Ishikawa (cell line): ENCODE data around the gene ADAMTSL1.

Experiments
- CEBPB ChIP-seq: IDR thresholded peaks from 2 replicates; pipeline ENCODE4 v1.6.1; 2012
- CREB1 ChIP-seq: IDR thresholded peaks from 2 replicates; pipeline ENCODE4 v1.6.1; 2012; ENCODE audit warnings: low read depth
- EGR1 ChIP-seq: IDR thresholded peaks from 2 replicates; pipeline ENCODE4 v1.6.1; 2012
- EP300 ChIP-seq: IDR thresholded peaks from 2 replicates; pipeline ENCODE4 v1.6.1; 2012; ENCODE audit warnings: borderline replicate concordance
- FOXM1 ChIP-seq: IDR thresholded peaks from 2 replicates; pipeline ENCODE4 v1.6.1; 2012; ENCODE audit warnings: low read depth, borderline replicate concordance
- NFIC ChIP-seq: IDR thresholded peaks from 2 replicates; pipeline ENCODE4 v1.6.1; 2012
- RAD21 ChIP-seq: IDR thresholded peaks from 2 replicates; pipeline ENCODE4 v1.6.1; 2012; ENCODE audit warnings: low read depth
- TAF1 ChIP-seq: IDR thresholded peaks from 2 replicates; pipeline ENCODE4 v1.6.1; 2012; ENCODE audit warnings: low read depth, mild to moderate bottlenecking
- TCF12 ChIP-seq: IDR thresholded peaks from 2 replicates; pipeline ENCODE4 v1.6.1; 2012; ENCODE audit warnings: low read depth
- TEAD4 ChIP-seq: IDR thresholded peaks from 2 replicates; pipeline ENCODE4 v1.6.1; 2012
- USF1 ChIP-seq: IDR thresholded peaks from 2 replicates; pipeline ENCODE4 v1.6.1; 2012
- YY1 ChIP-seq: IDR thresholded peaks from 2 replicates; pipeline ENCODE4 v1.6.1; 2012; ENCODE audit warnings: low read depth
- ZBTB7A ChIP-seq: IDR thresholded peaks from 2 replicates; pipeline ENCODE4 v1.6.1; 2012; ENCODE audit warnings: low read depth
- TF ChIP-seq, protein P1 (sequence below): IDR thresholded peaks from 2 replicates; pipeline ENCODE4 v1.6.1; 2012; ENCODE audit warnings: low read depth, mild to moderate bottlenecking
- TF ChIP-seq, protein P2 (sequence below): IDR thresholded peaks from 2 replicates; pipeline ENCODE4 v1.6.1; 2012

ADAMTSL1 gene

DNA sequence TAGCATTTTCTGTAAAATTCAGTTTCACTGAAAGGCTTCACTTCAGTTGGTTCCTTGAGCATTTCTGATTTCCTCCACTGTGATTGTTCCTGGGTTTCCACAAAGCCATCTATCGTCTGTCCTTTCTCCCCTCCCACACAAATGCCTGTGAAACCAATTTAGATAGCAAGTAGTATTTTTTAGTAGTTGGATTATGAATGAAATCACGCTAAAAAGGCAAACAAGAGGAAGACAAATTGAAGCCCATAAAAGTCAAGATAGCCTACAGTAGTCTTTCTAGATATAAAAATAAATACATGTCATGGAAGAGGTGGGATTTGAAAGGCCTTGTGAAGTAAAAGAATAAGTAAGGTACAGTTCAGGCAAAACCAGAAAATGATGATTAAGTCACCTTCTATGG, 162.8 kb downstream of the ADAMTSL1 start:
- no peak for TF ChIP-seq TAF1
- no peak for TF ChIP-seq YY1
- no peak for TF ChIP-seq CEBPB
- TF ChIP-seq RAD21 = no peak
- TF ChIP-seq NFIC = no peak
- no peak for TF ChIP-seq EGR1
- TF ChIP-seq FOXM1 = no peak
- TF ChIP-seq, protein P1, sequence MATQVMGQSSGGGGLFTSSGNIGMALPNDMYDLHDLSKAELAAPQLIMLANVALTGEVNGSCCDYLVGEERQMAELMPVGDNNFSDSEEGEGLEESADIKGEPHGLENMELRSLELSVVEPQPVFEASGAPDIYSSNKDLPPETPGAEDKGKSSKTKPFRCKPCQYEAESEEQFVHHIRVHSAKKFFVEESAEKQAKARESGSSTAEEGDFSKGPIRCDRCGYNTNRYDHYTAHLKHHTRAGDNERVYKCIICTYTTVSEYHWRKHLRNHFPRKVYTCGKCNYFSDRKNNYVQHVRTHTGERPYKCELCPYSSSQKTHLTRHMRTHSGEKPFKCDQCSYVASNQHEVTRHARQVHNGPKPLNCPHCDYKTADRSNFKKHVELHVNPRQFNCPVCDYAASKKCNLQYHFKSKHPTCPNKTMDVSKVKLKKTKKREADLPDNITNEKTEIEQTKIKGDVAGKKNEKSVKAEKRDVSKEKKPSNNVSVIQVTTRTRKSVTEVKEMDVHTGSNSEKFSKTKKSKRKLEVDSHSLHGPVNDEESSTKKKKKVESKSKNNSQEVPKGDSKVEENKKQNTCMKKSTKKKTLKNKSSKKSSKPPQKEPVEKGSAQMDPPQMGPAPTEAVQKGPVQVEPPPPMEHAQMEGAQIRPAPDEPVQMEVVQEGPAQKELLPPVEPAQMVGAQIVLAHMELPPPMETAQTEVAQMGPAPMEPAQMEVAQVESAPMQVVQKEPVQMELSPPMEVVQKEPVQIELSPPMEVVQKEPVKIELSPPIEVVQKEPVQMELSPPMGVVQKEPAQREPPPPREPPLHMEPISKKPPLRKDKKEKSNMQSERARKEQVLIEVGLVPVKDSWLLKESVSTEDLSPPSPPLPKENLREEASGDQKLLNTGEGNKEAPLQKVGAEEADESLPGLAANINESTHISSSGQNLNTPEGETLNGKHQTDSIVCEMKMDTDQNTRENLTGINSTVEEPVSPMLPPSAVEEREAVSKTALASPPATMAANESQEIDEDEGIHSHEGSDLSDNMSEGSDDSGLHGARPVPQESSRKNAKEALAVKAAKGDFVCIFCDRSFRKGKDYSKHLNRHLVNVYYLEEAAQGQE = no peak
- no peak for TF ChIP-seq CREB1
- TF ChIP-seq, protein P2, sequence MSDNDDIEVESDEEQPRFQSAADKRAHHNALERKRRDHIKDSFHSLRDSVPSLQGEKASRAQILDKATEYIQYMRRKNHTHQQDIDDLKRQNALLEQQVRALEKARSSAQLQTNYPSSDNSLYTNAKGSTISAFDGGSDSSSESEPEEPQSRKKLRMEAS = no peak
- no peak for TF ChIP-seq ZBTB7A
- no peak for TF ChIP-seq USF1
- TF ChIP-seq EP300 = no peak
- no peak for TF ChIP-seq TCF12
- no peak for TF ChIP-seq TEAD4

- TF ChIP-seq ZBTB7A (no peak), TCF12 (no peak), TAF1 (no peak), YY1 (no peak), TEAD4 (no peak), EP300 (no peak), CEBPB (no peak)
Measured at GRCh38 chr9:18638371-18639249, 164.7 kb downstream of the ADAMTSL1 start.

DNA sequence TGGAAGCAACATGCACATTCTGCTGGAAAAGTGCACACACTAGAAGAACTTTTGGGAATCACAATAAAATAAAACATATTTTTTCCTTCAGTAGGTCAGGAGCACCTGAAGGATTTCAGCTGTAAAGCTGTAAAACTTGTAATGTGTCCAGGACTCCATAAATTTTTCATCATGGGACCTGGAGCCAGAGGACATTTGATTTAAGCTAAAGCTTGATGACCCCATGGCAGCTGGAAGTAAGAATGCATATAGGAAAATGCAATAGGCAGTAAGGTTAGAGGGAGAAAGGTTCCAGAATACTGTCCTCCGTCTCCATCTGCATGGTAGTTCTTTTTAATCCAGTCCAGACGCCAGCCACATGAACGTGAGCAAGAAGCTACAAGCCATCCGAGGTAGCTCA, 166.0 kb downstream of the ADAMTSL1 start:
- no peak for TF ChIP-seq USF1
- TF ChIP-seq EP300 = no peak
- TF ChIP-seq TEAD4 = no peak
- TF ChIP-seq, protein P2 = no peak
- TF ChIP-seq ZBTB7A = no peak
- TF ChIP-seq YY1 = no peak
- TF ChIP-seq, protein P1 = no peak
- TF ChIP-seq CEBPB = no peak
- TF ChIP-seq TCF12 = no peak

- no peak for TF ChIP-seq EP300
- peak; percentile 69 for TF ChIP-seq TEAD4
- TF ChIP-seq CEBPB = no peak
- no peak for TF ChIP-seq ZBTB7A
- TF ChIP-seq EGR1 = no peak
- TF ChIP-seq YY1 = no peak
- TF ChIP-seq USF1 = no peak
- TF ChIP-seq, protein P2 = no peak
- TF ChIP-seq, protein P1 = no peak
- 0 out of 2 replicates have a peak, but pooled peaks have one; percentile 32 for TF ChIP-seq NFIC
Measured at GRCh38 chr9:18658804-18659705, 185.1 kb downstream of the ADAMTSL1 start.
